Epithelial cell of esophagus (primary cell): Measurements from ENCODE around the gene FBXL22.

ENCODE experiments used
- DNase-seq: peaks from one replicate; pipeline ENCODE4 v3.0.0; 2010; ENCODE audit warnings: low read depth
- H3K4me3 ChIP-seq: 2 replicates; pipeline ENCODE4 v1.5.1; 2011; ENCODE audit warnings: mild to moderate bottlenecking, low read length, control low read depth
- TF ChIP-seq, protein P1 (sequence below): IDR thresholded peaks from 2 replicates; pipeline ENCODE4 v1.5.1; 2011; ENCODE audit warnings: low read depth, mild to moderate bottlenecking, low read length, control low read depth, inconsistent platforms; ENCODE audit not compliant: insufficient read depth; ENCODE audit errors: missing control alignments

Gene FBXL22

DNA sequence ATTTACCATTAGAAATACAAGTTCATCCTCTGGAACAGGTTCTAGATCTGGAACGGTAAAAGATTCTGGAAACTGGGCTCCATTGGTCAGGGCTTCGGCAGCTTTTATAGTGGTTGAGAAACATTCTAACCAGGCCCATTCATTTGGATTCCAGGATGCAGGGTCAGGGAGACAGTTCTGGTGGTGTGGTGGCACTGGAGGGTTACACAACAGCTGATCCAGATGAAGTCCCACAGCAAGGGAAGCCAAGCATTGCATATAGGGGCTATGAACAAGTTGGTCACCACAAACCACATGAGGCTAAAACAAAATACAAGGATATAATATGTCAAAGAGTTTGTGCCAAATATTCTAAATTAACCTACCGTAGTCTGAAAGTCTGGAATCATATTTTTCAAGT lies 43.0 kb downstream of the FBXL22 start:
- no peak for DNase-seq
- no peak overlapping the region for H3K4me3 ChIP-seq
- TF ChIP-seq, protein P1, sequence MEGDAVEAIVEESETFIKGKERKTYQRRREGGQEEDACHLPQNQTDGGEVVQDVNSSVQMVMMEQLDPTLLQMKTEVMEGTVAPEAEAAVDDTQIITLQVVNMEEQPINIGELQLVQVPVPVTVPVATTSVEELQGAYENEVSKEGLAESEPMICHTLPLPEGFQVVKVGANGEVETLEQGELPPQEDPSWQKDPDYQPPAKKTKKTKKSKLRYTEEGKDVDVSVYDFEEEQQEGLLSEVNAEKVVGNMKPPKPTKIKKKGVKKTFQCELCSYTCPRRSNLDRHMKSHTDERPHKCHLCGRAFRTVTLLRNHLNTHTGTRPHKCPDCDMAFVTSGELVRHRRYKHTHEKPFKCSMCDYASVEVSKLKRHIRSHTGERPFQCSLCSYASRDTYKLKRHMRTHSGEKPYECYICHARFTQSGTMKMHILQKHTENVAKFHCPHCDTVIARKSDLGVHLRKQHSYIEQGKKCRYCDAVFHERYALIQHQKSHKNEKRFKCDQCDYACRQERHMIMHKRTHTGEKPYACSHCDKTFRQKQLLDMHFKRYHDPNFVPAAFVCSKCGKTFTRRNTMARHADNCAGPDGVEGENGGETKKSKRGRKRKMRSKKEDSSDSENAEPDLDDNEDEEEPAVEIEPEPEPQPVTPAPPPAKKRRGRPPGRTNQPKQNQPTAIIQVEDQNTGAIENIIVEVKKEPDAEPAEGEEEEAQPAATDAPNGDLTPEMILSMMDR = no peak
